B cell (primary cell): ENCODE results near the gene P2RX5.

Experiments used
- EZH2 ChIP-seq: IDR thresholded peaks from 2 replicates; pipeline ENCODE4 v1.6.1; 2012; ENCODE audit warnings: borderline replicate concordance, low read depth, mild to moderate bottlenecking, moderate library complexity, low read length; ENCODE audit not compliant: insufficient read depth, poor library complexity, severe bottlenecking
- TF ChIP-seq, protein P1 (sequence below): fragments of 200-600 bp; IDR thresholded peaks from one replicate; pipeline ENCODE4 v1.8.0; 2022; ENCODE audit warnings: antibody characterized with exemption, mild to moderate bottlenecking

DNA sequence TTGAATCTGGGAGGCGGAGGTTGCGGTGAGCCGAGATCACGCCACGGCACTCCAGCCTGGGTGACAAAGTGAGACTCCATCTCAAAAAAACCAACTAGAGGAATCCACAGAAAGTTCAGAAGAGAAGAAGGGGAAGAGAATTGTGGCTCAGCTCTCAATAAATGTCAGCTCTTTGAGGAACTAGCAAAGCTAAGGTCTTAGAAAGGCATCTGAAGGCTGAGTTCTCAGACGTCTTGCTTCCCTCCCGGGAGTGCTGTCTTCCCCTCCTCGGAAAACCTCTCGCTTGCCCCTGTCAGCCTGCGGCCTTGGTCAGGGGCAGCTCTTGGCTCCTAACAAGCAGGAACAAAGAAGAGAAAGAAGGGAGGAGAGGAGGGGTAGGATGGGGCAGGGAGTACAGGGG is 65.2 kb downstream of the P2RX5 start:
- TF ChIP-seq, protein P1, sequence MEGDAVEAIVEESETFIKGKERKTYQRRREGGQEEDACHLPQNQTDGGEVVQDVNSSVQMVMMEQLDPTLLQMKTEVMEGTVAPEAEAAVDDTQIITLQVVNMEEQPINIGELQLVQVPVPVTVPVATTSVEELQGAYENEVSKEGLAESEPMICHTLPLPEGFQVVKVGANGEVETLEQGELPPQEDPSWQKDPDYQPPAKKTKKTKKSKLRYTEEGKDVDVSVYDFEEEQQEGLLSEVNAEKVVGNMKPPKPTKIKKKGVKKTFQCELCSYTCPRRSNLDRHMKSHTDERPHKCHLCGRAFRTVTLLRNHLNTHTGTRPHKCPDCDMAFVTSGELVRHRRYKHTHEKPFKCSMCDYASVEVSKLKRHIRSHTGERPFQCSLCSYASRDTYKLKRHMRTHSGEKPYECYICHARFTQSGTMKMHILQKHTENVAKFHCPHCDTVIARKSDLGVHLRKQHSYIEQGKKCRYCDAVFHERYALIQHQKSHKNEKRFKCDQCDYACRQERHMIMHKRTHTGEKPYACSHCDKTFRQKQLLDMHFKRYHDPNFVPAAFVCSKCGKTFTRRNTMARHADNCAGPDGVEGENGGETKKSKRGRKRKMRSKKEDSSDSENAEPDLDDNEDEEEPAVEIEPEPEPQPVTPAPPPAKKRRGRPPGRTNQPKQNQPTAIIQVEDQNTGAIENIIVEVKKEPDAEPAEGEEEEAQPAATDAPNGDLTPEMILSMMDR, result no peak
- no peak for TF ChIP-seq EZH2
